Ovary (tissue), 3 donors: ENCODE measurements around the gene B4GALNT1.

ENCODE experiments used
- CTCF ChIP-seq, 3 donors: fragments of 450-650 bp in 2 of 3; fragments of 200-600 bp in 1 of 3; IDR thresholded peaks; one replicate each; pipeline versions ENCODE4 v1.5.1 to v1.8.0; 2016 to 2022; ENCODE audit warnings: antibody characterized with exemption in 3 of 3, mild to moderate bottlenecking in 1 of 3
- POLR2A ChIP-seq: fragments of 450-650 bp; IDR thresholded peaks from one replicate; pipeline ENCODE4 v1.6.1; 2017; ENCODE audit warnings: antibody characterized with exemption, mild to moderate bottlenecking, moderate library complexity
- donor health status: DM: no; HTN: no; CAD: no.

DNA sequence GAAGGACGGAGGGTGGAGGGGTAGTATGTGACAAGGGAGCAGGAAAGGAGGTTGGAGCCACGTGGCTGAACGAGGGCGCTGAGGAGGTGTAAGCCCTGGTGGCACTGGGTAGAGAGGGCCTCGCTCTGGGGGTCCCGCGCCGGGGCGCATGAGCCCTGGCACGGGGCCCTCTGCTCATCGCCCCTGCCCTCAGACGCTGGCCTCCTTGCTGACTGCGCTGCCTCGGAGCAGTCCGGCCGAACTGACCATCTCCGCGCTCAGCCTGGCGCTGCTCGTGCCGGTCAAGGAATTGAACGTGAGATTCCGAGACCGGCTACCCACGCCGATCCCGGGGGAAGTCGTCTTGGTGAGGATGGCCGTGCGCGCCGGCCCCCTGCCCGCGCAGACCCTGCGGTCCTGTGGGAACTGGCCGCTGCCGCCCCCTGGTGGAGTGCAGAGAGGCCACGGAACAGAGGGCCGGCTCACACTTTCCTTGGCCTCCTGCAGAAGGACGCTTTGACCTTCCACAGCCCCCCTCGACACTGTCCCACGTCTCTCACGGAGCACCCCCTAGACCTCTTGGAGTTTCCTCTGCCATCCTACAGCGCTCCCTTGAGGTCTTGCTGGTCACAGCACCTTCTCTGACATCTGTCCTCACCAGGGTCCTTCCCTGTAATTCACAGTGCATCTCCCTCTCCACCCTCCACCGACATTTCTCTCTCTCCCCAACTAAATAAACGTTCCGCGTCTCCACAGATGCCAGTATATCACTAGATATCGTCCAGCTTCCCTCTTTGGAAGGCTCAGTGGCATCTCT is 11.3 kb downstream of the B4GALNT1 start:
- TF ChIP-seq CTCF (IDR thresholded peaks at IDR 0.05) (peak; percentile 88 to 97 (median 92)), POLR2A (no peak)
